OCI-M2 (cell line): ENCODE results near the gene ARPC1A.
"Not testable (repeated sequence)": the region's sequence is repeated elsewhere in the genome, so short reads cannot be mapped to it uniquely, and the experiment has no call there.

Experiments used
- DNase-seq: peaks from one replicate; lab custom pipeline; 2025; ENCODE audit not compliant: unreplicated experiment; lab: John Stamatoyannopoulos, UW

ARPC1A gene

GRCh38 chr7:99407872-99408378 lies 82.2 kb downstream of the ARPC1A start:
- no peak for DNase-seq

GRCh38 chr7:99408379-99409191 lies 82.9 kb downstream of the ARPC1A start, which contains the start of the genes BUD31 and PDAP1:
BUD31 (plus strand) TSS chr7:99408969; CDS start chr7:99411093, 2,124 bp downstream.
PDAP1 (minus strand) TSS chr7:99408597; CDS start chr7:99408548, 49 bp downstream.
- peak; percentile 64 for DNase-seq

DNA sequence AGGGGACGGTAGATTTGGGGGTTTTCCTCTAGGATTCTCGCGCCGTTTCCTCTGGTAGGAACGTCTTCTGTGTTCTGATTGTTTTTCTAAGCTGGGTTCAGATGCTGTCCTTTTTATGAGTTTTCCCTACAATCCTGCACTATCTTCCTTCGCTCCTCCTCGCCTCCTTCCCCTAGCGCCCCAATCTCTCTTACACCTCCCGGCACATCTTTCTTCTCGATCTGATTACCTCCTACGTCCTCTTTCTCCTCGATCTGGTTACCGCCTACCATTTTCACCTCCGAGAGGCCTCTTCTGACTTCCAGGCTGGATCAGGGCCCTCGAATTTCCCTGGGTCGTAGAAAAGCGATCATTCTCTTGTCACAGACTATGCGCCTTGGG lies 83.5 kb downstream of the ARPC1A start:
- DNase-seq = no peak

DNA sequence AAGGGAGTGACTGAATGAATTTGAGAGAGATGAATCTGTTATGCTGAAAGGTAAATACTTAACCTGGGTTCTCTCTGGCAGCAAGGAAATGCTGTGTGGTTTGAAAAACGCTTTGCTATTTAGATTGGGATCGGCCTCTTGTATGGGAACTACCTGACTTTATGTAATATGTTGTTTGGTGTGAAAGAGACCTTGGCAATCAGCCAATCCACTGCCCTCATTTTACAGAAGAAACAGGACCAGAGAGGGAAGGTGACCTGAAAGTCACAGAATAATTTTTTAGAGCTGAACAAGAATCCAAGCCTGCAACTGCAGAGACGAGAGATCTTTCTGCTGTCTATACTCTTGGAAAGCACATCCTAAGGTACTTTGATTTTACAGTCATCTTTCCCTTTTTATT lies 84.1 kb downstream of the ARPC1A start:
- DNase-seq = no peak

DNA sequence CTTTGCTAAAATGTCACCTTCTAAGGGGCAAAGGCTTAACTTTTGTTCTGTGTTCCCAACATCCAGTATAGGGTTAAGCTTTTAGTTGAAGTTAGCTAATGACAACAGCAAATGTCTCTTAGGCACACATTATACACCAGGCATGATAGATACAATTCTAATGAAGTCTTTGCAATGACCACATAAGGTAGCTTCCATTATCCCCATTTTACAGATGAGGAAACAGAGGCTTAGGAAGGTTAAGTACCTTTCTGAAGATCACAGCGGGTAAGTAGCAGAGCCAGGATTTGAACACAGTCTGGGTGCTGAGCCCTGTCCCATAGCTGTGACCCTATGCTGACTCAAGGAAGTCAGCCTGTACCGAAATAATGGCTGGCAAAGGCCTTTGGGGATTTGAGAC lies 84.9 kb downstream of the ARPC1A start:
- DNase-seq = no peak

DNA sequence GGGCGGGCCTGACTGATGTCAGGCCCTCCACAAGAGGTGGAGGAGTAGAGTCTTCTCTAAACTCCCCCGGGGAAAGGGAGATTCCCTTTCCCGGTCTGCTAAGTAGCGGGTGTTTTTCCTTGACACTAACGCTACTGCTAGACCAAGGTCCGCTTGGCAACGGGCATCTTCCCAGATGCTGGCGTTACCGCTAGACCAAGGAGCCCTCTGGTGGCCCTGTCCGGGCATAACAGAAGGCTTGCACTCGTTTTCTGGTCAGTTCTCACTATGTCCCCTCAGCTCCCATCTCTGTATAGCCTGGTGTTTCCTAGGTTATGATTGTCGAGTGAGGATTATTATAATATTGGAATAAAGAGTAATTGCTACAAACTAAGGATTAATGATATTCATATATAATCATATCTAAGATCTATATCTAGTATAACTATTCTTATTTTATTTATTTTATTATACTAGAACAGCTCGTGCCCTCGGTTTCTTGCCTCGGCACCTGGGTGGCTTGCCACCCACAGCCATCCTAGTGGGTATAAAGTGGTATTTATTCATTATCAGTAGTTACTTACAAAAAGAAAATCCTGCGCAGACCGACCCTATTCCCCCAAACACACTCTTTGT lies 89.9 kb downstream of the ARPC1A start:
- not testable (repeated sequence) for DNase-seq
